ENCODE measurements around the gene ALDH6A1. TPM values are rescaled to one million over a fixed set of nuclear protein-coding genes. Genes with fewer than 3 reads are reported as not detected.
A peak's percentile ranks its signal among the peaks of the same experiment; 100 is the strongest.

ALDH6A1 gene
- total RNA-seq, 1 experiment from 2014 or later = 21.6 TPM

DNA sequence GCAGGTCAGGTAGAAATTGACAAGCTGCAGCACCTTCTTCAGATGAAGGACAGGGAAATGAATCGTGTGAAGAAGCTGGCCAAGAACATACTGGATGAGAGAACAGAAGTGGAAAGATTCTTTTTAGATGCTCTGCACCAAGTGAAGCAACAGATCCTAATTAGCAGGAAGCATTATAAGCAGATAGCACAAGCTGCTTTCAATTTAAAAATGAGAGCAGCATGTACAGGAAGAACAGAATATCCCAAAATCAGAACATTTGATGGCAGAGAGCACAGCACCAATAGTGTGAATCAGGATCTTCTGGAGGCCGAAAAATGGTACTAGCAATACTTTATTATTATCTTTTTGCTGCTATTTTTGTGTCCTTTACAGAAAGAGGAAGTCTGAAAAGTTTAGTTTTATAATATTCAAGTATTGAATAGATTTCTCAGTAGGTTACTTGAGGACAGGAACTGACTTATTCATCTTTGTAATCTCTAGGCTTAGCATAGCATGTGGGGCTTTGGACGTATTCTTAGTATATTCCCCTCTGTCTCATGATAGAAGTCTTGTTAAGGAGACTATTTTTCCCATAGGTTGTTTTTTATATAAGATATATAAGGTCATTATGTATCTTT, 34.3 kb downstream of the ALDH6A1 start:
- TF ChIP-seq ZNF263 (CRISPR knock-in tag; IDR thresholded peaks at IDR 0.05; ENCODE audit: low read depth) (no peak), STAT6 (CRISPR knock-in tag; conservative IDR thresholded peaks at IDR 0.05; ENCODE audit: low read depth) (no peak), ZBTB43 (CRISPR knock-in tag; IDR thresholded peaks at IDR 0.05) (no peak), GRHL2 (CRISPR knock-in tag; IDR thresholded peaks at IDR 0.05; ENCODE audit: insufficient replicate concordance, severe bottlenecking) (no peak), TCF7 (CRISPR knock-in tag; IDR thresholded peaks at IDR 0.05; ENCODE audit: low read depth) (no peak), FOXP1 (CRISPR knock-in tag; IDR thresholded peaks at IDR 0.05; ENCODE audit: borderline replicate concordance) (no peak), ELF4 (CRISPR knock-in tag; IDR thresholded peaks at IDR 0.05; ENCODE audit: low read depth) (no peak), IRF1 (CRISPR knock-in tag; IDR thresholded peaks at IDR 0.05) (no peak), E2F1 (CRISPR knock-in tag; IDR thresholded peaks at IDR 0.05) (no peak), NR3C1 (CRISPR knock-in tag; conservative IDR thresholded peaks at IDR 0.05; ENCODE audit: low read depth) (no peak), TEAD1 (CRISPR knock-in tag; IDR thresholded peaks at IDR 0.05) (no peak), FOXK1 (CRISPR knock-in tag; IDR thresholded peaks at IDR 0.05) (no peak)
- TF ChIP-seq, protein P1, sequence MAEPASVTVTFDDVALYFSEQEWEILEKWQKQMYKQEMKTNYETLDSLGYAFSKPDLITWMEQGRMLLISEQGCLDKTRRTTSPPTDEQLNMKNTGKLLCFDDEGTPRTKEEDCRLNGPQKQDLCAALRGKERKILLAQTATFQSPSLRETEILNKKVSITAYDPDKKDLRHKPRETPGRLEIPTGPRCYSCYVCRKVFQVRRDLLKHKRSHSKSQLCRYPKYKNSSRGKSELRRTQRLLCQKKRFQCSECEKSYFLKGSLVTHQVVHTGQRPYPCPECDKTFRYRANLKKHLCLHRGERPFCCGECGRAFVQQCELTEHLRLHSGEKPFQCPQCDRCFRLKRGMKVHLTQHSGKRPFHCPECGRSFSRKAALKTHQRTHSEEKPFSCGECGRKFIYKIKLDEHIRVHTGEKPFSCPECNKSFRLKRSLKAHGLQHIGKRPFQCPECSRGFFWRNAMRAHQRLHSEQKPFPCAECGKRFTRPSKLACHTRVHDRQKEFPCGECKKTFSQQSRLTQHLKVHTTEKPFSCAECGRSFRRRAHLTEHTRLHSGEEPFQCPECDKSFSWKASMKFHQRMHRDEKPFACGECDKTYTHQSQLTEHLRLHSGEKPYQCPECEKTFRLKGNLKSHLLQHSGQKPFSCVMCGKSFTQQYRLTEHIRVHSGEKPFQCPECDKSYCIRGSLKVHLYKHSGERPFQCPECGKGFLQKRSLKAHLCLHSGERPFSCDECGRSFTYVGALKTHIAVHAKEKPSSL (CRISPR knock-in tag; conservative IDR thresholded peaks at IDR 0.05) = no peak
- TF ChIP-seq, protein P2, sequence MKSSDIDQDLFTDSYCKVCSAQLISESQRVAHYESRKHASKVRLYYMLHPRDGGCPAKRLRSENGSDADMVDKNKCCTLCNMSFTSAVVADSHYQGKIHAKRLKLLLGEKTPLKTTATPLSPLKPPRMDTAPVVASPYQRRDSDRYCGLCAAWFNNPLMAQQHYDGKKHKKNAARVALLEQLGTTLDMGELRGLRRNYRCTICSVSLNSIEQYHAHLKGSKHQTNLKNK (CRISPR knock-in tag; IDR thresholded peaks at IDR 0.05) = no peak
- no peak for ATAC-seq
- Mint-ChIP-seq H3K4me3 (no peak overlapping the region), H3K4me1 (no peaks in the 10 kb centered on the region; the same call in 1 of the 2 replicates), H3K27ac (no peak overlapping the region), H3K27me3 (ENCODE audit: low read depth) (no peaks in the 10 kb centered on the region), H3K9me3 (no peaks in the 10 kb centered on the region), H3K36me3 (no peaks in the 10 kb centered on the region)
- ChIA-PET CTCF (no interaction called here), POLR2A (interaction anchor here (0.8 kb wide), 1 partner anchor 1271 kb away, joined by 3 read pairs; no protein-coding TSS in a partner anchor)
- DNase-seq (ENCODE audit: low spot score) = no peak

DNA sequence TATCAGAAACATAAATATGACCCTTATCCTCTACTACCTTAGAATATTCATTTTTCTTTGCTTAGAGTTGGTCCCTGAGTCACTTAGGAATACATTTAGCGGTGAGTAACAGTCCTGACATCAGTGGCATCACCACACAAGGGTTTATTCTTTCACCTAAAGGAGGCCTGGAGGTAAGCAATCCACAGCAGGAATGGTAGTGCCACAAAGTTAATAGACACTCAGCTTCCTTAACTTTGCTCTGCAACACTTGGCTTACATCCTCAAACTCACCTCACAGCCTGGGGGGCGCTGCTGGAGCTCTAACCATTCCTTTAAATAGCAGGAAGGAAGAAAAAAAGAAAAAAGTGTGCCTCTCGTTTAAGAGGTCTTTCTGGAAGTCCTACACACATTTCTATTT, 36.0 kb downstream of the ALDH6A1 start:
- ATAC-seq (peak; percentile 69; the same call in 1 of the 2 replicates), DNase-seq (ENCODE audit: low spot score) (peak; percentile 50)
- Mint-ChIP-seq H3K27ac (no peak overlapping the region), H3K4me1 (no peaks in the 10 kb centered on the region; the same call in 1 of the 2 replicates), H3K4me3 (no peak overlapping the region), H3K9me3 (no peaks in the 10 kb centered on the region), H3K27me3 (ENCODE audit: low read depth) (no peaks in the 10 kb centered on the region), H3K36me3 (no peaks in the 10 kb centered on the region)
- POLR2A ChIA-PET = no interaction called here
- CTCF ChIA-PET = interaction anchor here (0.6 to 1.6 kb wide), 8 partner anchors 11 to 479 kb away, joined by 3 to 5 read pairs (median 4); partner anchors contain the start of gene ACOT2
- TF ChIP-seq IRF1 (CRISPR knock-in tag; IDR thresholded peaks at IDR 0.05) (no peak), AR (CRISPR knock-in tag; IDR thresholded peaks at IDR 0.05) (no peak), SMAD3 (CRISPR knock-in tag; IDR thresholded peaks at IDR 0.05; ENCODE audit: borderline replicate concordance) (no peak)
- TF ChIP-seq, protein P3, sequence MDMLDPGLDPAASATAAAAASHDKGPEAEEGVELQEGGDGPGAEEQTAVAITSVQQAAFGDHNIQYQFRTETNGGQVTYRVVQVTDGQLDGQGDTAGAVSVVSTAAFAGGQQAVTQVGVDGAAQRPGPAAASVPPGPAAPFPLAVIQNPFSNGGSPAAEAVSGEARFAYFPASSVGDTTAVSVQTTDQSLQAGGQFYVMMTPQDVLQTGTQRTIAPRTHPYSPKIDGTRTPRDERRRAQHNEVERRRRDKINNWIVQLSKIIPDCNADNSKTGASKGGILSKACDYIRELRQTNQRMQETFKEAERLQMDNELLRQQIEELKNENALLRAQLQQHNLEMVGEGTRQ (CRISPR knock-in tag; IDR thresholded peaks at IDR 0.05) = no peak

Measured in WTC11 (cell line).